Left lung (tissue), 10 donors: ENCODE measurements around the gene SIDT1. TPM values are rescaled to one million over a fixed set of nuclear protein-coding genes. Genes with fewer than 3 reads are reported as not detected.

ENCODE experiments used
- ATAC-seq: fragments of 200-7000 bp; cut with Tn5 transposase; one replicate; pipeline ENCODE4 v1.9.1; 2020; ENCODE audit warnings: moderate library complexity
- DNase-seq, 4 donors: peaks; one replicate each; pipeline ENCODE4 v3.0.0-alpha.2; 2013 to 2020
- H3K27ac ChIP-seq, 2 donors: fragments of 200-600 bp; sonication (generic) in 1 of 2; one replicate each; pipeline versions ENCODE4 v1.5.0 to v1.8.0; 2020 to 2021
- H3K27me3 ChIP-seq, 2 donors: fragments of 200-600 bp; sonication (generic) in 1 of 2; one replicate each; pipeline versions ENCODE4 v1.5.0 to v1.8.0; 2020 to 2021
- H3K36me3 ChIP-seq, 2 donors: fragments of 200-600 bp; sonication (generic) in 1 of 2; one replicate each; pipeline versions ENCODE4 v1.5.0 to v1.8.0; 2020 to 2021
- H3K4me1 ChIP-seq, 2 donors: fragments of 200-600 bp; one replicate each; pipeline ENCODE4 v1.8.0; 2021
- H3K4me3 ChIP-seq, 2 donors: fragments of 200-600 bp; sonication (generic) in 1 of 2; one replicate each; pipeline versions ENCODE4 v1.5.0 to v1.8.0; 2020 to 2021; ENCODE audit warnings: mild to moderate bottlenecking in 1 of 2
- H3K9me3 ChIP-seq, 2 donors: fragments of 200-600 bp; sonication (generic) in 1 of 2; one replicate each; pipeline versions ENCODE4 v1.5.0 to v1.8.0; 2020 to 2021
- CTCF ChIP-seq, 2 donors: fragments of 200-600 bp; sonication (generic) in 1 of 2; IDR thresholded peaks; one replicate each; pipeline versions ENCODE4 v1.5.0 to v1.8.0; 2021; ENCODE audit warnings: antibody characterized with exemption in 2 of 2
- intact Hi-C, 2 donors: fragments of 100-400 bp; cut with DNase I; formaldehyde crosslinking; loops; one replicate each; pipeline versions ENCODE4 v1.11.2 to v1.14.2; 2022
- polyA plus RNA-seq, 6 donors: library from polyadenylated mRNA; unstranded; fragments of 120-200 nt; gene quantifications; one replicate each; pipeline ENCODE4 v1.2.1, GENCODE V29; 2013; ENCODE audit not compliant: insufficient read length in 6 of 6
- total RNA-seq, 2 donors: library from RNA; stranded (reverse); fragmentation: NEBNext Ultra II Directional; extraction: Animal tissue kit (Norgen Biotek cat#: 25700); gene quantifications; one replicate each; pipeline ENCODE4 v1.2.1, GENCODE V29; 2021
- donor health status: DM: no; HTN: yes; CAD: no.
- donor health status: DM: no; HTN: no; CAD: no.

SIDT1 gene
- total and polyA plus RNA-seq, 8 donors, result 1.8 to 4.7 (median 2.7) TPM

DNA sequence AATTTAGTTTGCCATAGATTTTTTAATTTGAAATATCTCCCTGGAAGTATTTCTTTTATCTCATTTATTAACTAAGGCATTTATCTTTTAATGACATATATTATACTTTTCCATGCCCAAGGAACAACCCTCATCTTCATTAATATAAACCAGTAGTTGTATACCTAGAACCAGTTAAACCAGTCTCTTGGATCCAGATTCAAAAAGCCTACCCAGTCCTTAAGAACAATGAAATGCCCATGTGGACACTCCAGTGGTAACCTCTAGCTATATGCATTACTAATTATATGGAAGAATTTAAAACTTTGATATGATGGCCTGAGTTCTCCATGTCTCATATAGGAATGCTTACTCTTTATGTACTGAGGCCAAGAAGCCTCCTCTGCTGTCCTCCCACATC, 4.8 kb downstream of the SIDT1 start:
- Histone ChIP-seq H3K4me1 (peaks cover 6 to 32% of the 10 kb centered on the region in 2 donors), H3K36me3 (no peaks in the 10 kb centered on the region), H3K4me3 (no peak overlapping the region), H3K27me3 (peaks cover 0 to 29% of the 10 kb centered on the region in 2 donors), H3K9me3 (peaks cover 0 to 6% of the 10 kb centered on the region in 2 donors), H3K27ac (peak overlapping the region in 1 of 2 donors; percentile 53)
- intact Hi-C loops, result no loop called here
- no peak for TF ChIP-seq CTCF (IDR thresholded peaks at IDR 0.05)
- DNase-seq, result no peak
- no peak for ATAC-seq

GRCh38 chr3:113541519-113541918, 9.2 kb downstream of the SIDT1 start:
- peaks cover 0 to 6% of the 10 kb centered on the region in 2 donors for H3K9me3 ChIP-seq
- no peaks in the 10 kb centered on the region for H3K36me3 ChIP-seq
- TF ChIP-seq CTCF (IDR thresholded peaks at IDR 0.05), result no peak
- no peaks in the 10 kb centered on the region for H3K27me3 ChIP-seq
- H3K4me3 ChIP-seq, result no peak overlapping the region
- DNase-seq, result no peak
- H3K27ac ChIP-seq, result no peak overlapping the region
- H3K4me1 ChIP-seq, result no peaks in the 10 kb centered on the region
- ATAC-seq, result no peak
- intact Hi-C loops, result no loop called here

- Histone ChIP-seq H3K4me3 (no peak overlapping the region), H3K4me1 (no peaks in the 10 kb centered on the region), H3K27ac (no peak overlapping the region), H3K9me3 (peaks cover 0 to 6% of the 10 kb centered on the region in 2 donors), H3K36me3 (no peaks in the 10 kb centered on the region), H3K27me3 (no peaks in the 10 kb centered on the region)
- ATAC-seq (no peak), DNase-seq (no peak)
- intact Hi-C loops, result no loop called here
- no peak for TF ChIP-seq CTCF (IDR thresholded peaks at IDR 0.05)
These were observed 13.2 kb downstream of the SIDT1 start for GRCh38 chr3:113545594-113545993.

GRCh38 chr3:113546414-113546893, 14.1 kb downstream of the SIDT1 start:
- no peaks in the 10 kb centered on the region for H3K4me1 ChIP-seq
- H3K9me3 ChIP-seq, result peaks cover 0 to 6% of the 10 kb centered on the region in 2 donors
- intact Hi-C loops, result no loop called here
- no peak overlapping the region for H3K4me3 ChIP-seq
- H3K27me3 ChIP-seq, result no peaks in the 10 kb centered on the region
- no peak for TF ChIP-seq CTCF (IDR thresholded peaks at IDR 0.05)
- H3K36me3 ChIP-seq, result no peaks in the 10 kb centered on the region
- DNase-seq, result no peak
- no peak for ATAC-seq
- H3K27ac ChIP-seq, result no peak overlapping the region

DNA sequence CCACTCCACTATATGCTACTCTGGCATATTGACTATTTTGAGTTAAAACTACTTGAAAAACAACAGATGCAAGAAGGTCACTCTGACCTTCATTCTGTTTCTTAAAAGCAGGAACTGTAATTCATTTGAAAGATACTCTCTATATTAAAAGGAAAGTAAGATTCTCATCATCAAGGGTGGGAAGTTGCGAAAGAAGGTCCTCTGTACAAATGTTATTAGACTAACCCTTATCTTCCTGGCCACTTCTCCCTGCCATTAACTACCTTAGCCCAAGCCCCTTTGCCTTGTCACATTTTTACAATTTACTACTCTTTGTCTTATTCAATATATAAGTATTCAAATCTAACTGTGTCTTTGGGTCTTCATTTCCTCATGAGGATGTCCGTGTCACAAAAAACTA, 16.1 kb downstream of the SIDT1 start:
- ATAC-seq (no peak), DNase-seq (no peak)
- Histone ChIP-seq H3K4me1 (no peaks in the 10 kb centered on the region), H3K27me3 (no peaks in the 10 kb centered on the region), H3K36me3 (no peaks in the 10 kb centered on the region), H3K4me3 (no peak overlapping the region), H3K27ac (no peak overlapping the region), H3K9me3 (no peaks in the 10 kb centered on the region)
- intact Hi-C loops, result no loop called here
- no peak for TF ChIP-seq CTCF (IDR thresholded peaks at IDR 0.05)
